Measurements from ENCODE around the gene LTB.
"Not testable (repeated sequence)": the region's sequence is repeated elsewhere in the genome, so short reads cannot be mapped to it uniquely, and the experiment has no call there.

LTB gene

GRCh38 chr6:31556307-31556706, 25.9 kb downstream of the LTB start:
- peak; percentile 79 for FAIRE-seq
- no peak for DNase-seq (ENCODE audit: insufficient read length, low spot score)

GRCh38 chr6:31551371-31551770, 30.9 kb downstream of the LTB start:
- FAIRE-seq: peak; percentile 84
- DNase-seq (ENCODE audit: insufficient read length, low spot score): not testable (repeated sequence)

DNA sequence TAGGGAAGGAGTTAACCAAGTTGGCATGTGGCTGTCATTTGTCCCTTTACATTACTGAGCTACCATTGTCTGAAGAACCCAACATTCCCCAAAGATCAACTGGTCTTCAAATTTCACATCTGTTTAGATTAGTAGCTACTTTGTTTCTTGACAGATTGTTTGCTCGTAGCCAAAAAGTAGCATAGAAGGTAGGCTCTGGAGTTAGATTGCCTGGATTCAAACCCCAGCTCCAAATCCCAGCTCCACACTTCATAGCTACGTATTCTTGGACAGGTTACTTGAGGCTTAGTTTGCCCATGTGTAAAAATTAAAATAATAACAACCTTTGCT, 33.7 kb downstream of the LTB start:
- no peak for FAIRE-seq
- DNase-seq (ENCODE audit: insufficient read length, low spot score): no peak

DNA sequence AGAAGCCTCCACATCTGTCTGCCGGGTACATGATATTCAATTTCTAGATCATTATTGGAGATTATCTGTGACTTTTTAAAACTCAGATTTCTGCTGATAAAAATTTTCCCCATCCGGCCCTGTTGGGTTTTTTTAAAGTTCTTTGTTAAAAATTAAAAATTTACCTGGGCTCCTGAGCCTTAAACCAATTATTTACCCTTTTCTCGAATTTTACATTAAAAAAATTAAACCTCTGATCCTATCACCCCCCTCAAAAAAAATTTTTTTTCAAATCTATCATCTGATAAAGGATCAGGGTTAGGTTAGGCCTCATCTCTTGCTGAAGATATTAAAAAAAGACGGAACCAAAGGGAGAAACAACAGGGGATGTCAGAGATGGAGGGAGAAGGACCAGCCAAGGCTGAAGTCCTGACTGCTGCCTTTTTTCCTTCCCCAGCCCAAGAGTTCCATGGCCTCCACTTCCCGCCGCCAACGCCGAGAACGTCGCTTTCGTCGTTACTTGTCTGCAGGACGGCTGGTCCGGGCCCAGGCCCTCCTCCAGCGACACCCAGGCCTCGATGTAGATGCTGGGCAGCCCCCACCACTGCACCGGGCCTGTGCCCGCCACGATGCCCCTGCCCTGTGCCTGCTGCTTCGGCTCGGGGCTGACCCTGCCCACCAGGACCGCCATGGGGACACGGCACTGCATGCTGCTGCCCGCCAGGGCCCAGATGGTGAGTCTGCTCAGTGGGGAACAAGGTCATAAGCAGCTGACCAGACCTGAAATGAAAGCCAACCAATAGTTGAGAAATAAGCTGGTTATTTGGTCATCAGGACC, 34.3 kb downstream of the LTB start:
- no peak for FAIRE-seq
- DNase-seq (ENCODE audit: insufficient read length, low spot score): no peak

- FAIRE-seq: peak; percentile 97
- DNase-seq (ENCODE audit: insufficient read length, low spot score): peak; percentile 58
These were observed 35.1 kb downstream of the LTB start, which contains the start of gene NFKBIL1 for GRCh38 chr6:31546958-31547726. NFKBIL1 (plus strand) TSS chr6:31547608; CDS start chr6:31547695, 87 bp downstream.

DNA sequence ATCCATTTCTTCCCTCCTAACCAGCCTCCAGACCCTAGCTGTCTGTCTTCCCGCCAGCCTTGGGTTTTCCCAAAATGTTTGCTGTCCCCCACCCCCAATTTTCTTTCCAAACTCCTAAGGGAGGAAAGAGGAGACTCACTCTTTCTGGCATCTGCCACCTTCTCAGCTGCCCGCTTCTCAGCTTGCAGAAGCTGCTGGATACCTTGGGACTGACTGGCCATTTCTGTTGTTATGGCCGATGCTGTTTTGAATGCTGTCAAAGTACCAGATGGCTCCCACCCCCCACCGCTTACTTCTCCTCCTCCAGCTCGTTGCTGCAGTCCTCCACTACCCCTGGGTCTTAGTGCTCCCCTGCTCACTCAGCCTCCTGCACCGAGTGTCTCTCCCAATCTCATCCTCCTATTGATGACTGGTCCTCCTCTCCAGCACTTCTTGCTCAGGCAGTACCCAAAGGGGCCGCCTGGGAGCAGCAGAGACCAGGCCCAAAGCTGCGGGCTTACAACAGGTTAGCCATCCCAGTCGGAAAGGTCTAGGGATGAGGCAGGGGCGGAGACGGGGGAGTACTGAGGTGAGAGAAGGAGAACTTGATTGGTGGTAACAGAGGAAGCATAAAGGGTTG, 35.8 kb downstream of the LTB start, which contains the start of gene ATP6V1G2:
ATP6V1G2 (minus strand) TSS at position 270 of the 619 bp plus-strand sequence; CDS start at position 221, 49 bp downstream.
- FAIRE-seq (peak; percentile 93), DNase-seq (ENCODE audit: insufficient read length, low spot score) (no peak)

DNA sequence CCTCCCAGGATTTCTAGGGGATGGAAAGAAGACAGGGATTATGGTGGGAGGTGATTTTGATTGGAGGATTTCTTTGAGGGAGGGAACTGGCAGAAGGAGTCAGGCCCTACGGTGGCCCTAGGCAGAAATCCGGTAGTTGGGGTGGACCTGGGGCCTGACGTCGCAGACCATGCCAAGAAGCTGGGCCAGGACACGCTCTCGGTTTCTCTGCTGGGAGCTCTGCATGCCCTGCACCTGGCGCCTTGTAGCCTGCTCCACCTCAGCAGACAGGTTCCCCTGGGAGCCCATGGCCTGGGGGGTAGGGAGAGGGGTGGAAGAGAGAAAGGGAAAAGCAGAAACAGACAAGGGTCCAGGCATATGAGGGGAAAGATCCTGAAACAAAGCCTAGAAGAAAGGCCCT, 36.9 kb downstream of the LTB start:
- no peak for FAIRE-seq

GRCh38 chr6:31544676-31545075, 37.5 kb downstream of the LTB start:
- FAIRE-seq: no peak
- no peak for DNase-seq (ENCODE audit: insufficient read length, low spot score)

More for the DNA sequence above, 36.9 kb downstream of the LTB start:
- DNase-seq (ENCODE audit: insufficient read length, low spot score): no peak

- FAIRE-seq (no peak), DNase-seq (ENCODE audit: insufficient read length, low spot score) (no peak)
These were observed 38.6 kb downstream of the LTB start for GRCh38 chr6:31543639-31544038.

DNA sequence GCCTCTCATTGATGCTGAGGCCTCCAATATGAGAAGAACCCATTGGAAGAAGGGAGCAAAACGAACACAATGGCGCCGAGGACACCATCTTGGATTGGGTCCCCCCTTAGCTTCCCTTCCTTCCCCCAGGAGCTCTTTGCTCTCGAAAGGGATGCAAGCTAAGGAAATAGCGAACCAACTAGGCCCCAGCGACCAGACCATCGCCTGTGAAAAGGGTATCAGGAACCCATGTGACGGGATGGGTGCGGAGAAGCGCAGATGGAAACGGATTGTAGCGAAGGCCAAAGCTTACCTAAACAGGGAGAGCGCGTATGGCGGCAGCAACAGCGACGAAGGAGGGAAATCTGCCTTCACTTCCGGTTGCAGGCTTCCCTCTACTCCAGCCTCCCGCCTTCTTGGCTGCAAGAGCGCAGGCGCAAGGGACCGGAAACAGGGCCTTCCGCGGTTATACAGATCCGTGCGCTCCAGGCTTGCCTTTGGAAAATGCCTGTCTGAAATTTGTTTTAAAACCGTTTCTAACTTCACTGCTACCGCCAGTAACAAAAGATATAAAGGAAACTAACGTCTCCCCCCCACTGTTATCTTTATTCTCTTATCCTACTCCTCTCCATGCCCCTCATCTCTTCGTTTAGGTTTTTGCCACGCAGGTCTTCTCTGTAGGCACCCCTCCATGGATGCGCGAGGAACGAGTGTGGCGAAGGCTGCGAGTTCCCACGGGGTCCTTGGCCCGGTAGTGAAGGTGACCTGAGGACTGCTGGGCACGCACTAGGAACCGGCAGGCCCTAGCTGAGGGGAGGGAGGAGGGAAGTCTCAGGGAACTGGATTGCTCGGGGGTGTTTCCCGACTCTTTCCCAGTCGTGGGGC, 40.3 kb downstream of the LTB start, which contains the start of gene DDX39B:
DDX39B (minus strand) TSS at position 346 of the 864 bp plus-strand sequence. CDS start 1,471 bp downstream, outside the sequence.
- peak; percentile 85 for DNase-seq (ENCODE audit: insufficient read length, low spot score)
- peak; percentile 95 for FAIRE-seq

DNA sequence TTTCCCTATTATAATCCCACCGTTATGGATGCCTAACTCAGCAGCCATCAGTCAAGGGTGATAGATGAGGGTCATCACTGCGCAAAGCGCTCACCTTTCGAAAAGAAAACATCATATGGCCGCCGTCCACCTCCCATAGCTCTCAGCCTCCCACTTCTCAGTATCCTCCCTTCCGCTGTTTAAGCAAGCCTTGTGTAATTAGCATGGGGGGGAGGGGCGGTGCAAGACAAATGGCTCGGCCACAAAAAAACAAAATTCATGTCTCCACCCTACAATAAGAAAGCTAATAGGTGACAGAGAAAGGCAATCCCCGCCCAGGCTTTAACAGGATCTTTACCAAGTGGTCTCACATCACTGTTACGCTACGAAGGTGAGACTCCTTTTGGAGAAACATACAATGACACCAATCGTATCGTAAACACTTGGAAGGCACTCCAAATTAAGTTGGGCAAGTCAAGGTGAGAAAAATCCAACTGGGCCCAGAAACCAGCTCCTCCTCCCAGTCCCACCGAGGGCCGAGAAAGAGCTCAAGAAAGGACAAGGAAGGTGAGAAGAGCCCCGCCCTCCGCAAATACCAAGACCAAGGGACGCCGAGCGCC, 41.1 kb downstream of the LTB start:
- DNase-seq (ENCODE audit: insufficient read length, low spot score) (no peak), FAIRE-seq (peak; percentile 60)

- DNase-seq (ENCODE audit: insufficient read length, low spot score) (no peak), FAIRE-seq (no peak)
These were observed 41.6 kb downstream of the LTB start for GRCh38 chr6:31540640-31541039.

GRCh38 chr6:31538805-31539400, 43.3 kb downstream of the LTB start:
- no peak for FAIRE-seq
- DNase-seq (ENCODE audit: insufficient read length, low spot score): no peak

DNA sequence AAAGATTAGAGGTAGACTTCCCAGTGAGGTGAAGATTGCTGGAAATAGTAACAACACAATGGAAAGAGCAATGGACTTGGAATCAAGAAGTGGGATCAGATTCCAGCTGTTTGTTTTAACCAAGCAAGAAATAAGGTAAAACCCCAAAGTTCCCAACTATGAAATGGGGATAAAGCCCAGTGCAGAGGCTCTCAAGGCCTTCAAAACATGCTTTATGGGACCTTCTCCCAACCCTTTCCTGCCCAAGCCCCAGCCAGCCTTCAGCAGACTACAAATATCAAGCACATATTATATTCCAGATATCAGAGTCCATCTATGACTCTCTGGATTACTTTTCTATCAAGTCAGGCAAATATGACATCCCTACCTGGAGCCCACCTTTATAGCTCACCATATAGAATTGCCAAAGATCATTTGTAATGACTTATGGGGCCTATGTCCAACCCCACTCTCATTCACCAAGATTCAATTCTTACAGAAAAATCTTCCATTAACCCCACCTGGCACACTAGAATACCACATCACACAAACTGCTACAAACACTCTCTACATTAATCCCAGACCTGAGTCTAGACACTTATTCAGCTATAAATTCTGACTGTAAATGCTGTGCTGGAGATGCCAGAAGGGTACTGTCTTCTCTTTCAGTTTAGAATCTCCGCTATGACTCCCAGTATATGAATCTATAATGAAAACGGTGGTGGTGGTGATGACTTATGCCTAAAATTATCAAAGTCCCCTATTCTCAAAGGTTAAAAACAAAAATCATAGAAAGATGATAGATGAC, 46.5 kb downstream of the LTB start:
- FAIRE-seq (no peak), DNase-seq (ENCODE audit: insufficient read length, low spot score) (no peak)

- FAIRE-seq (no peak), DNase-seq (ENCODE audit: insufficient read length, low spot score) (no peak)
These were observed 47.6 kb downstream of the LTB start for GRCh38 chr6:31534521-31535040.

- DNase-seq (ENCODE audit: insufficient read length, low spot score) (no peak), FAIRE-seq (no peak)
These were observed 48.2 kb downstream of the LTB start for GRCh38 chr6:31534011-31534410.

DNA sequence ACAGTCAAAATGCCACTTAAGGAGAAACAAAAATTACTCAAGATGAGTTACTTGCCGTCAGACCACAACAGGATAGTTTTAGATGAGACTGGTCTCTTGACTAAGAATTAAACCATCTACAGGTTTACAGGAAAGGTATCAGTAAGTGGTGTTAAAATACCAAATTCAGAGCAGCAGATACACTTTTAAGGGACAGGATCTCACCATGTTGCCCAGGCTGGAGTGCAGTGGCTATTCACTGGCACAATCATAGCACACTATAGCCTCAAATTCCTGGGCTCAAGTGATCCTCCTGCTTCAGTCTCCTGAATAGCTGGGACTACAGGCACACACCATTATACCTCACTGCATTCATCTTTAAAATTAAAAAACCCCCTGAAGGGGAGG, 48.8 kb downstream of the LTB start:
- no peak for FAIRE-seq

GRCh38 chr6:31532644-31533454, 49.4 kb downstream of the LTB start:
- FAIRE-seq: no peak
- no peak for DNase-seq (ENCODE audit: insufficient read length, low spot score)

More for the DNA sequence above, 48.8 kb downstream of the LTB start:
- DNase-seq (ENCODE audit: insufficient read length, low spot score): no peak
